Fibroblast of peridontal ligament (primary cell): Measurements from ENCODE around the gene NEK4.

Experiments
- DNase-seq: peaks from one replicate; pipeline ENCODE4 v3.0.0-alpha.2; 2010; ENCODE audit errors: extremely low read depth

The NEK4 gene

GRCh38 chr3:52770496-52771333 lies at the start of gene NEK4:
TSS of gene NEK4 (minus strand) at chr3:52770940. CDS start at chr3:52770746, 194 bp downstream.
- peak; percentile 86 for DNase-seq

- no peak for DNase-seq
Observed at GRCh38 chr3:52819936-52820335, 49.2 kb upstream of the NEK4 start.

GRCh38 chr3:52817860-52818259 lies 47.1 kb upstream of the NEK4 start:
- no peak for DNase-seq

- no peak for DNase-seq
Observed at GRCh38 chr3:52817221-52817620, 46.5 kb upstream of the NEK4 start.

GRCh38 chr3:52816654-52817053 lies 45.9 kb upstream of the NEK4 start:
- DNase-seq, result no peak

GRCh38 chr3:52816199-52816598 lies 45.5 kb upstream of the NEK4 start:
- no peak for DNase-seq

- DNase-seq, result no peak
Observed at GRCh38 chr3:52813810-52814209, 43.1 kb upstream of the NEK4 start.

GRCh38 chr3:52811452-52812011 lies 40.8 kb upstream of the NEK4 start:
- no peak for DNase-seq

- no peak for DNase-seq
Observed at GRCh38 chr3:52810923-52811322, 40.2 kb upstream of the NEK4 start.

GRCh38 chr3:52809662-52810377 lies 39.1 kb upstream of the NEK4 start:
- DNase-seq, result no peak

GRCh38 chr3:52809149-52809548 lies 38.4 kb upstream of the NEK4 start:
- no peak for DNase-seq

- no peak for DNase-seq
Observed at GRCh38 chr3:52805270-52806039, 34.7 kb upstream of the NEK4 start.

GRCh38 chr3:52801839-52802238 lies 31.1 kb upstream of the NEK4 start:
- DNase-seq, result peak; percentile 1

GRCh38 chr3:52800079-52800478 lies 29.3 kb upstream of the NEK4 start:
- DNase-seq, result peak; percentile 11

- DNase-seq, result no peak
Observed at GRCh38 chr3:52798978-52799476, 28.3 kb upstream of the NEK4 start.

- no peak for DNase-seq
Observed at GRCh38 chr3:52798376-52798977, 27.7 kb upstream of the NEK4 start.

- DNase-seq, result no peak
Observed at GRCh38 chr3:52796411-52796810, 25.7 kb upstream of the NEK4 start.

GRCh38 chr3:52795298-52795900 lies 24.7 kb upstream of the NEK4 start:
- no peak for DNase-seq

- DNase-seq, result no peak
Observed at GRCh38 chr3:52794612-52795099, 23.9 kb upstream of the NEK4 start, which contains the start of gene ITIH3. TSS of gene ITIH3 (plus strand) at chr3:52794796. CDS start at chr3:52794804, 8 bp downstream.

GRCh38 chr3:52793702-52794611 lies 23.2 kb upstream of the NEK4 start:
- DNase-seq, result no peak
